NCI-H2196 (cell line): ENCODE data around the gene IFNAR1.
"Not testable (repeated sequence)": the region's sequence is repeated elsewhere in the genome, so short reads cannot be mapped to it uniquely, and the experiment has no call there.

Source experiments
- DNase-seq: peaks from one replicate; lab custom pipeline; 2025; ENCODE audit not compliant: unreplicated experiment; lab: John Stamatoyannopoulos, UW

IFNAR1 gene

GRCh38 chr21:33339918-33340317 lies 15.1 kb downstream of the IFNAR1 start:
- no peak for DNase-seq

- no peak for DNase-seq
Observed at GRCh38 chr21:33345751-33346238, 21.0 kb downstream of the IFNAR1 start.

GRCh38 chr21:33348706-33349105 lies 23.9 kb downstream of the IFNAR1 start:
- DNase-seq, result no peak

GRCh38 chr21:33350676-33351075 lies 25.9 kb downstream of the IFNAR1 start:
- no peak for DNase-seq

- no peak for DNase-seq
Observed at GRCh38 chr21:33355355-33355754, 30.6 kb downstream of the IFNAR1 start.

- DNase-seq, result no peak
Observed at GRCh38 chr21:33355996-33356395, 31.2 kb downstream of the IFNAR1 start.

GRCh38 chr21:33357177-33357576 lies 32.4 kb downstream of the IFNAR1 start:
- DNase-seq, result no peak

- DNase-seq, result no peak
Observed at GRCh38 chr21:33359446-33359845, 34.7 kb downstream of the IFNAR1 start.

- DNase-seq, result no peak
Observed at GRCh38 chr21:33360281-33360680, 35.5 kb downstream of the IFNAR1 start.

GRCh38 chr21:33360881-33361602 lies 36.3 kb downstream of the IFNAR1 start:
- peak; percentile 33 for DNase-seq

- DNase-seq, result peak; percentile 52
Observed at GRCh38 chr21:33362044-33362555, 37.3 kb downstream of the IFNAR1 start.

- DNase-seq, result not testable (repeated sequence)
Observed at GRCh38 chr21:33363911-33364609, 39.3 kb downstream of the IFNAR1 start.

- no peak for DNase-seq
Observed at GRCh38 chr21:33364830-33365229, 40.1 kb downstream of the IFNAR1 start.

- DNase-seq, result no peak
Observed at GRCh38 chr21:33367309-33367973, 42.7 kb downstream of the IFNAR1 start.

GRCh38 chr21:33368124-33368523 lies 43.4 kb downstream of the IFNAR1 start:
- no peak for DNase-seq

GRCh38 chr21:33368576-33368975 lies 43.8 kb downstream of the IFNAR1 start:
- DNase-seq, result no peak

GRCh38 chr21:33369586-33369985 lies 44.8 kb downstream of the IFNAR1 start:
- no peak for DNase-seq

GRCh38 chr21:33370305-33370704 lies 45.5 kb downstream of the IFNAR1 start:
- no peak for DNase-seq

- DNase-seq, result no peak
Observed at GRCh38 chr21:33371366-33371765, 46.6 kb downstream of the IFNAR1 start.

- DNase-seq, result no peak
Observed at GRCh38 chr21:33372582-33372981, 47.8 kb downstream of the IFNAR1 start.

GRCh38 chr21:33373451-33373850 lies 48.7 kb downstream of the IFNAR1 start:
- no peak for DNase-seq

GRCh38 chr21:33374080-33374449 lies 49.3 kb downstream of the IFNAR1 start:
- DNase-seq, result no peak
